A549 (cell line): ENCODE results near the gene HMCN1.

ENCODE experiments used
- EP300 ChIP-seq, 2 experiments: fragments of >200 bp; sonication (Bioruptor Twin); formaldehyde crosslinking; IDR thresholded peaks; 2 replicates in 1 of 2; 3 replicates in 1 of 2; pipeline ENCODE4 v1.6.1; 2016 to 2017
- MAFK ChIP-seq: fragments of 450-650 bp; IDR thresholded peaks from 2 replicates; pipeline ENCODE4 v1.6.1; 2014; ENCODE audit not compliant: partially characterized antibody
- RNF2 ChIP-seq: fragments of 200-600 bp; sonication (generic); IDR thresholded peaks from 2 replicates; pipeline ENCODE4 v1.6.1; 2016; ENCODE audit warnings: low read depth, mild to moderate bottlenecking, antibody characterized with exemption, moderate library complexity, borderline replicate concordance
- TF ChIP-seq, protein P1 (sequence below): fragments of >200 bp; sonication (Bioruptor Twin); formaldehyde crosslinking; IDR thresholded peaks from 3 replicates; pipeline ENCODE4 v1.5.1; 2016

DNA sequence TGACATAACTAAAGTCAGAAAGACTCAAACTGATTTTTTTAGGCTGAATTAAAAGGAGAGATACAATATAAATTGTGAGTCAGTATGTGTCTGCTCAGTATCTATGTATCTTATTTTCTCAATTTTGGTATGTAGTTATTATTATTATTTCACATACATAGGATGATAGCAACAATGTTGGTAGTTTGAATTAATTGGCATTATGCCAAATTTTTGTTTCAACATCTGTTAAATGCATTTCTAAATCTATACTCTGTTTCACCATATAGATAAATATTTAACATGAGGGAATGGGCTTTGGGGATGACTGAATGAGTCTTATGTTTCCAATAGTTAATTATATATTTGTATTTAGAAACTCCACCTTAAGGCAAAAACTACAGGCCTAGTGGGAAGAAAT, 12.6 kb upstream of the HMCN1 start:
- TF ChIP-seq MAFK (no peak), RNF2 (no peak), EP300 (IDR thresholded peaks at IDR 0.05) (no peak)
- TF ChIP-seq, protein P1, sequence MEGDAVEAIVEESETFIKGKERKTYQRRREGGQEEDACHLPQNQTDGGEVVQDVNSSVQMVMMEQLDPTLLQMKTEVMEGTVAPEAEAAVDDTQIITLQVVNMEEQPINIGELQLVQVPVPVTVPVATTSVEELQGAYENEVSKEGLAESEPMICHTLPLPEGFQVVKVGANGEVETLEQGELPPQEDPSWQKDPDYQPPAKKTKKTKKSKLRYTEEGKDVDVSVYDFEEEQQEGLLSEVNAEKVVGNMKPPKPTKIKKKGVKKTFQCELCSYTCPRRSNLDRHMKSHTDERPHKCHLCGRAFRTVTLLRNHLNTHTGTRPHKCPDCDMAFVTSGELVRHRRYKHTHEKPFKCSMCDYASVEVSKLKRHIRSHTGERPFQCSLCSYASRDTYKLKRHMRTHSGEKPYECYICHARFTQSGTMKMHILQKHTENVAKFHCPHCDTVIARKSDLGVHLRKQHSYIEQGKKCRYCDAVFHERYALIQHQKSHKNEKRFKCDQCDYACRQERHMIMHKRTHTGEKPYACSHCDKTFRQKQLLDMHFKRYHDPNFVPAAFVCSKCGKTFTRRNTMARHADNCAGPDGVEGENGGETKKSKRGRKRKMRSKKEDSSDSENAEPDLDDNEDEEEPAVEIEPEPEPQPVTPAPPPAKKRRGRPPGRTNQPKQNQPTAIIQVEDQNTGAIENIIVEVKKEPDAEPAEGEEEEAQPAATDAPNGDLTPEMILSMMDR, result no peak
